OCI-LY7 (cell line): ENCODE results near the gene HOXC4.

Experiments used
- CTCF ChIP-seq: fragments of 200-600 bp; sonication (generic); conservative IDR thresholded peaks from 2 replicates; pipeline ENCODE4 v1.5.1; 2014; ENCODE audit warnings: mild to moderate bottlenecking, antibody characterized with exemption, low read length, moderate library complexity, mixed read lengths
- EZH2phosphoT487 ChIP-seq: fragments of 200-600 bp; sonication (generic); IDR thresholded peaks from 2 replicates; pipeline ENCODE4 v1.6.1; 2018; ENCODE audit warnings: low read depth, borderline replicate concordance, mild to moderate bottlenecking, mixed run types, antibody characterized with exemption, low read length, moderate library complexity, mixed read lengths

- 0 out of 2 replicates have a peak, but pooled peaks have one; percentile 32 for TF ChIP-seq CTCF
- TF ChIP-seq EZH2phosphoT487, result no peak
Observed at GRCh38 chr12:54036620-54037359, 16.8 kb upstream of the HOXC4 start.
